ENCODE data around the gene SARM1. TPM values are rescaled to one million over a fixed set of nuclear protein-coding genes. Genes with fewer than 3 reads are reported as not detected.

The SARM1 gene
- polyA plus RNA-seq, 3 donors: 3.7 to 13.1 (median 9.8) TPM

DNA sequence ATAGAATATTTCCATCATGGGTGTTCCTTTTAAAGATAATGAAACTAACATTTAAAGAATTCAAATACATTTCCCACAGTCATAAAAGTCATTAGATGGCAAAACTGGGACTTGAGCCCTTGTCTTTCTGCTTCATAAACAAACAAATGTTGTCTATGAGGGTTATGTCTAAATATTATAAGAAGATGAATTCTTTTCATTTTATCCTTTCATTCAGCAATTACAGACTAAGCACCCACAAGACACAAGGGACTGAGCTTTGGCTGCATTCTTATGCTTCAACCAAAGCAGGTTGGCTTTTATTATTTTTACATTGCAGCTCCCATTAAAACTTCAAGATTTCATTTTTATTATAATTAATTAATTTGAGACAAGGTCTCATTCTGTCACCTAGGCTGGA, 14.9 kb downstream of the SARM1 start:
- no peak overlapping the region for H3K27ac ChIP-seq (ENCODE audit: low read depth, low read length)

DNA sequence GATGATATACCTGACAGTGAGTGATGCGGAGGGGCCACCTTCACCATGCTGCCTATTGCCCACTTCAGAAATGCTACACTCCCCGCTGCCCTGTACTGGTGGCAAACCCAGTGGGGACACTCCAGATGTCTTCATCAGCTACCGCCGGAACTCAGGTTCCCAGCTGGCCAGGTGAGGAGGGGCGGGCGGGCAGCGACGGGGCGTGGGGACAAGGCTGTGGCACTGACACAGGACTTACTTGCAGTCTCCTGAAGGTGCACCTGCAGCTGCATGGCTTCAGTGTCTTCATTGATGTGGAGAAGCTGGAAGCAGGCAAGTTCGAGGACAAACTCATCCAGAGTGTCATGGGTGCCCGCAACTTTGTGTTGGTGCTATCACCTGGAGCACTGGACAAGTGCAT, 16.6 kb downstream of the SARM1 start:
- 94 to 96% (median 95%) methylated on average over 11 of the region's 11 CpGs for WGBS, 3 donors
- H3K27ac ChIP-seq (ENCODE audit: low read depth, low read length): no peak overlapping the region

DNA sequence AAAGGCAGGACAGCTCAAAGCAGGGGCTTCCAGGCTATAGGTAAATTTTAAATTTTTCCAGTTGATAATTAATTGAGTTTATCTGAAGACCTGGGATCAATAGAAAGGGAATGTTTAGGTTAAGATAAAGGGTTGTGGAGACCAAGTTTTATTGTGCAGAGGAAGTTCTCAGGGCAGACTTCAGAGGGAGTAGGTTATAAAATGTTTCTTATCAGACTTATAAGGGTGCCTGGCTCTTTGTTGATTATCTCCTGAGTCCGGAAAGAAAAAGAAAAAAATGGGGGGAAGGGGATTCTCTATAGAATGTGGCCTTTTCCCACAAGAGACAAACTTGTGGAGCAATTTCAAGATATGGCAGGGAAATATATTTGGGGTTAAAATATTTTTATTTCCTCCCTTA, 18.6 kb downstream of the SARM1 start:
- 82 to 88% (median 85%) methylated on average over 1 of the region's 1 CpG for WGBS, 3 donors
- H3K27ac ChIP-seq (ENCODE audit: low read depth, low read length): no peak overlapping the region

DNA sequence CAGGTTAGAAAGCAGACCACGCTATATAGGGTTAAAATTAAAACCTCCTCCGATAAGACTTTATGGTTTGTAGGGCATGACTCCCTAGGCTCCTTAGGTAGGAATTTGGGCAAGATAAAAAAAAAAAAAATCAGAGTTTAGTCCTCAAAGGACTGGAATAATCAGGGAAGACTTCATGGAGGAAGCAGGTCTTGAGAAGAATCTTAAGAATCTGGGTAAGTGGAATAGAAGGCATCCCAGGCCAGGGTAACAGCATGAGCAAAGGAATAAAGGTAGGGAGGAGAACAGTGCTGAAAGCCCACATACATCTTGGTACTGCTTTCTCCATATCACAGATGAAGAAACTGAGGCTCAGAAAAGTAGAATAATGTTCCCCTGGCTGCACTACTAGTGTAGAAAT, 19.1 kb downstream of the SARM1 start:
- H3K27ac ChIP-seq (ENCODE audit: low read depth, low read length): no peak overlapping the region
- WGBS, 3 donors: 97% methylated on average over 2 of the region's 2 CpGs

DNA sequence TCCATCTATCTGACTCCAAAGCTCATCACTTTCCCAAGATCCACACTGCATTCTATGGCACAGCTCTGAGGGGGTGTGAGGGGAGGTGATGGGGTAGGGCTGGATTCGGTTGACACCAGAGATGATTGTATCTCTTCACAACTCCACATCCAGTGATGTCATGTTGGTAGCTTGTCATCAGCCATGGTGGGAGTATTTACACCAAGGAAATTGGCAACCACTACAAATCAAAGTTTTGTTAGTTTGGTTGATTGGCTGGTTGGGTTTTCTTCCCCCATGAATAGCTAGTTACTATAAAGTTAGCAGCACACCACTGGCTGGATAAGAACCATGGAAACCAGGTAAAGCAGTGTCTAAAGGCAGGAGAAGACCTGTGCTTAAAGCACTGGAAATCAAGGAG, 19.5 kb downstream of the SARM1 start:
- H3K27ac ChIP-seq (ENCODE audit: low read depth, low read length): no peak overlapping the region
- WGBS, 3 donors: 92 to 100% (median 94%) methylated on average over 1 of the region's 1 CpG

DNA sequence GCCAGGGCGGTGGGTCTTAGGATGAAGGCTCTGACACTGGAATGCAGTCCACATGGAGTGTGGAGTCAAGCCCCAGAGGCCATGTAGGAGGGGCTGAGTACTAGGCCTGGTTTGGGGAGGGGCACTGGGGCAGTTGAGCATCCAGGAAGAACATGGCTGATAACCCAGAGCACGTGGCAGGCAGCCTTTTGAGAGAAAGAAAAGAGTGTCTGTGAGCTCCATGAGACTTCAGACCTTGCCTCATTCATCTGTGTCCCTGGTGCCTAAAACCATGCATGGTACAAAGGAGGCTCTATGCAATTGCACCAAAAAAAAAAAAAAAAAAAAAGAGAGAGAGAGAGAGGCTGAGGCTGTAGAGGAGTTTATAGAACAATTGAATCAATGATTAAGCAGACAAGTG, 19.9 kb downstream of the SARM1 start:
- H3K27ac ChIP-seq (ENCODE audit: low read depth, low read length): no peak overlapping the region
- 73 to 77% (median 75%) methylated on average over 2 of the region's 2 CpGs for WGBS, 3 donors

DNA sequence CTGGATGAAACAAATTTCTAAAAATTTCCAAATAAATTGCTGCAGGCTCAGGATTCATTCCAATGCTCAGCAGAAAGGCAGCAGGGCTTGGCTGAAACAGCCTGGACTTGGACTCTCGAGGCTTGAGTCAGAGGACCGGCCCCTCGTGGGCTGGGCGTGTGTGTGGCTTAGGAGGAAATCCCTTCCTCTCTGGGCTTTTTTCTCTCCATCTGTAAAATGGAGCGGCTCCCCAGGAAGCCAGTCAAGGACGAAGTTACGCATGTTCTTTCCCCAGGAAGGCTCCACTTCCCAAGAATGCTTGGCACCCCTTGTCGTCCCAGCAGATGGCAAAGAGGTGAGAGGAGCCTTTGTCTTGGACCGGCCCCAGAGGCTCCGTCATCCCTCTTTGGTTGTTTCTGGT, 21.0 kb downstream of the SARM1 start:
- H3K27ac ChIP-seq (ENCODE audit: low read depth, low read length): no peak overlapping the region
- 63 to 85% (median 72%) methylated on average over 10 of the region's 10 CpGs for WGBS, 3 donors

DNA sequence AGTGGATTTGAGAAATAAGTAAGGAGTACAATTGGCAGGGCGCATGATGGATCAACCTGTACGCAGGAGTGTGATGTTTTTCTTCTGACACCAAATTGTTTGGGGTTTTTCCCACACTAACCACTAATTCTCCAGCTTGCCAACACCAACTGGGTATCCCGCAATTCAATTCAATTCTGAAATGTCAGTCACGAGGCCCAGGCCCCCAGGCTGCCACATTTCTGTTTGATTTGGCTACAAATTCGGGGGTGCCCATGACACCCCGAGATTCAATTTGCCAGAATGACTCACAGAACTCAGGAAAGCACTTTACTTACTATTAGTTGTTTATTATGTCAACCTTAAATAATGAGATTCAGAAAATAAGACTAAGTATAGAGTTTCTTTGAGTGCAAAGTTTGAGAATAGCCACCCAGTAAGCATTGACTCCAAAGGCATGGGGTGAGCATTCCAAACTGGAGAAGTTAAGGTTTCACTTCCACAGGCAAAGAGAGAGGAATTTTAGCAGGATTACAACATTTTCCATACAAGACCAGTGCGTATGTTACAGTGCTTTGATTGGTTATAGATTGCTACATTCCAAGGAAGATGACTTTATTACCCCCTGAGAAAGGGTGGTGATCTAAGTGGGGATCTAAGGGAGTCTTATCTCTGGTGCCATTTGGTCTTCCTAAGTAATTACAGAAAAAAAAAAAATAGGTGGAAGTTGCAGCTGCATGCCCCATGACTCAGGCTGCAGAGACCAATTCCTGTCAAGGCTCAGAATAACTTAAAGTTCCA, 23.0 kb downstream of the SARM1 start:
- no peak overlapping the region for H3K27ac ChIP-seq (ENCODE audit: low read depth, low read length)
- WGBS, 3 donors: 80 to 86% (median 82%) methylated on average over 7 of the region's 7 CpGs

DNA sequence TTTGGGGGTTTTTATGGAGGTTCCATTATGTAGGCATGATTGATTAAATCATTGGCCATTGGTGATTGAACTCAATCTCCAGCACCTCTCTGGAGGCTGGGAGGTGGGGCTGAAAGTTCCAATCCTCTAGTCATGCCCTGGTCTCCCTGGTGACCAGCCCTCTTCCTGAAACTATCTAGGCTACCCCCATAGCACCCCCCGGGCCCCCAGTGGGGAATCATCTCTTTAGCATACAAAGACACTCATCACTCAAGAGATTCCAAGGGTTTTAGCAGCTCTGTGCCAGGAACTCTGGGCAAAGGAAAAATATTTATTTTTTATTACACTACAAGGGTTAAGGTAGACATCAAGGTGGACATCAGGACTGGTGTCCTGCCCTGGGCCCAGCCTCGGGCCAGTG, 23.9 kb downstream of the SARM1 start:
- no peak overlapping the region for H3K27ac ChIP-seq (ENCODE audit: low read depth, low read length)
- 50 to 75% (median 66%) methylated on average over 2 of the region's 2 CpGs for WGBS, 3 donors

DNA sequence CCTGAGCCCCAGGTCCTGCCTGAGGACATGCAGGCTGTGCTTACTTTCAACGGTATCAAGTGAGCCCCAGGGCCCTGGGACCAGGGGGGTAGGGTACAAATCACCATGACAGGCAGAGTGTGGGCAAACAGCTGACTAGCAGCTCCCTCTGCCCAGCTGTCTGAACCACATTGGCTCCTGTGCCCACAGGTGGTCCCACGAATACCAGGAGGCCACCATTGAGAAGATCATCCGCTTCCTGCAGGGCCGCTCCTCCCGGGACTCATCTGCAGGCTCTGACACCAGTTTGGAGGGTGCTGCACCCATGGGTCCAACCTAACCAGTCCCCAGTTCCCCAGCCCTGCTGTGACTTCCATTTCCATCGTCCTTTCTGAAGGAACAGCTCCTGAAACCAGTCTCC, 24.5 kb downstream of the SARM1 start:
- H3K27ac ChIP-seq (ENCODE audit: low read depth, low read length): no peak overlapping the region
- 86 to 92% (median 91%) methylated on average over 6 of the region's 6 CpGs for WGBS, 3 donors

DNA sequence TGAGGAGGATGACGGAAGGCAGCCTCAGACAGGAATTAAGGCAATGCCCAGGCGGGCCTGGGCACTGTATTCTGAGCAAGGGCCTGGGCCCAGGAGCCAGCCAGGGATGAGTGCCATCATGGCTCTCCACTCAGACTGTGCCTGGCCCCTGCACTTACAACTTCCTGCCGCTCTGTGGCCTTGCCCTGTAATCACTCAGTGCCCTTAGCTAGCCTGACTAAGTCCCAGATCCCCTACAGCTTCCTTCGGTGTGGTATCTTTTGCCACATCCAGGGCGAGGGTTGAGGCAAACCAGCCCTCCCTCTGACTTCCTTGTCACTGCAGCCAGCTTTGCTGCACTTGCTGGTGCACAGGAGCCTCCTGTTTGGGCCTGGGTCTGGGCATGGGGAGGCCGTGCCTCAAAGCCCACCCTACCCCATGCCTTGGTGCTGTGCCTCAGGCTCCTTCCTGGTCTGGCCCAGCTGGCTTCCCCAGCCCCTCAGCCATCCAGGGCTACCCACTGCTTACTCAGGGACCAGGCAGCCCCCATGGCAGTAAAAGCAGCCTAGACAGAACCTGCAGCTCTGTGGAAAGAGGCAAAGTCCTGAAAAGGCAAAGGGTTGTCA, 25.2 kb downstream of the SARM1 start:
- 64 to 75% (median 71%) methylated on average over 6 of the region's 6 CpGs for WGBS, 3 donors
- H3K27ac ChIP-seq (ENCODE audit: low read depth, low read length): no peak overlapping the region

DNA sequence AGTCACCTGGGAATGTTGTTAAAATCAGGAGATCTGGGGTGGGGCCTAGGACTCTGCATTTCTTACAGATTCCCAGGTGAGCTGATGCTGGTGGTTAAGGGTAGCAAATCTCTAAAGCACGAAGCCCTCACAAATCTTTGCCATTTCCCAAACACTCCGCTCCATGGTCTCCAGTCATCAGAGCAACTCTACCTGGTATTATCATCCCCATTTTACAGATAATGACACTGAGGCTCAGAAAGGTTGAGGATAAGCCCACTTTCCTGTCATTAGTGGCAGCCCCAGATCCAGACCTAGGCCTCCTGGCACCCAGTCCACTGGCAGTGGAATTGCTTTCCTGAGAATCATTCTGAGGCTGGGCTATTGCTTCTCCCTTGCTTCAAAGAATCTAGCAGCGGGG, 25.8 kb downstream of the SARM1 start:
- no peak overlapping the region for H3K27ac ChIP-seq (ENCODE audit: low read depth, low read length)
- WGBS, 3 donors: 94 to 96% (median 95%) methylated on average over 3 of the region's 3 CpGs

DNA sequence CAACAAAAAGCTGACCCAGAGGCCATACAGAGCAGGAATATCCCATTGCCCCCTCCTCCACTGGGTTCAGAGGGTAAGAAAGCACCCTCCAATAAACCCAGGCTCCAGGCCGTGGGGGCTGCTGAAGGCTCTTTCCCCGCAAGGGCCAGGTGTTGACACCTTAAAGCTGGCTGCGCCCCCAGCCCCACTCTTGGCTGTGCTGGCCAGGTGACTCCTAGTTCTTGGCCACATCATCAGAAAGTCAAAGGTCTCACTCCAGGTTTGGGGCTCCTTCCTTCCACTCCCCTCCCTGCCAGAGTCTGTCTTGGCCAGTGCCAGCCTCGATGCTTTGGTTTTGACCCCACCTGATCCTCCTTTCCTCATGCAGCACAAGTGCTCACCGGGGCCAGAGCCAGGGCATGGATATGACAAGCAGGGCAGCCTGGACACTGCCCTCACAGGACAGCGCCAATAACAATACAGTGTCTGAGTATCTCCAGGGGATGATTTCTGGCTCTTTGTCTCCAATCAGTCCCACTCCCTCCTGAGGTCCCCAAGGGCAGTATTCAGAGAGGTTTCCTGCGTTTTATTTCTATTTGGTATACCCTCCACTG, 26.3 kb downstream of the SARM1 start:
- no peak overlapping the region for H3K27ac ChIP-seq (ENCODE audit: low read depth, low read length)
- WGBS, 3 donors: 75 to 80% (median 78%) methylated on average over 7 of the region's 7 CpGs

DNA sequence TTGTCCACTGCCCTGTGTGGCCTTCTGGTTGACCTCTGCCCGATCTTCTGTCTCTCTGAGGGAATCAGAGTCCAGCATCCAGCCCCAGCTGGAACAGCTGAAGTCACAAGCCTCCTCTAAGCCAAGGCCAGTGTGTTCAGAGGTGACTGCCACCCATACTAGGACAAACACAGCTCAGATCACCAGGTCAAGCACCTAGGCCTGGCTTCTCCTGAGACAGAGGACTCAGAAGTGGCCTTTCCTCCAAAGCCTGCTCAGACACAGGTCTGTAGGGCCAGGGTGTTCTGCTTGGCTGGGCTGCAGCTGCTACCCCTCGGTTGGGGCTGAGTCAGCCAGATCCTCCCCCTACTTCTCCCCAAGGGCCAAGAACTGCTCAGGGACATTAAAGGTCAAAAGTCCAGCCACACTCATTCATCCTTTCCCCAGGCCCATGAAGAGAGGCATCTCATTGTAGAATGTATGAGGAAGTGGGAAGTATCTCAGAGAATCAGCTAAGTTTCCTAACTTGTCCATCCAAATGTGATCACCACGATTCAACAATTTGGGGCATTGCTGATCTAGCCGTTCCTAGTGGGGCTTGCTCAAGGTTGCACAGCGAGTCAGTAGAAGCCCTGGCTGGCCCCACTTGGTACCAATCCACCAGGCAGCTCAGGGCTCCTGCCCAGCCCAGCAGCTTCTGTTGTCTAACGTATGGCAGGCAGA, 26.9 kb downstream of the SARM1 start:
- H3K27ac ChIP-seq (ENCODE audit: low read depth, low read length): no peak overlapping the region
- WGBS, 3 donors: 56 to 65% (median 60%) methylated on average over 6 of the region's 6 CpGs

DNA sequence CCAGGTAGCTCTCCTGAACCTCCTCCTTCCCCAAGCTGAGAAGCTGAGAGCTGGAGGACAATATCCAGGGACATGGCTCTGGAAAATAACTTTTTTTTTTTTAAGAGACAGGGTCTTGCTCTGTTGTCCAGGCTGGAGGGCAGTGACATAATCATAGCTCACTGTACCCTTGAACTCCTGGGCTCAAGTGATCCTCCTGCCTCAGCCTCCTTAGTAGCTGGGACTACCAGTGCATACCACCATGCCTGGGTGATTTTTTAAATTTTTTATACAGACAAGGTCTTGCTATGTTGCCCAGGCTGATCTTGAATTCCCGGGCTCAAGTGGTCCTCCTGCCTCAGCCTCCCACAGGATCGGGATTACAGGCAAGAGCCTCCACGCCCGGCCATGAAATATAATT, 28.3 kb downstream of the SARM1 start:
- no peak overlapping the region for H3K27ac ChIP-seq (ENCODE audit: low read depth, low read length)
- WGBS, 3 donors: 91 to 97% (median 96%) methylated on average over 4 of the region's 4 CpGs

DNA sequence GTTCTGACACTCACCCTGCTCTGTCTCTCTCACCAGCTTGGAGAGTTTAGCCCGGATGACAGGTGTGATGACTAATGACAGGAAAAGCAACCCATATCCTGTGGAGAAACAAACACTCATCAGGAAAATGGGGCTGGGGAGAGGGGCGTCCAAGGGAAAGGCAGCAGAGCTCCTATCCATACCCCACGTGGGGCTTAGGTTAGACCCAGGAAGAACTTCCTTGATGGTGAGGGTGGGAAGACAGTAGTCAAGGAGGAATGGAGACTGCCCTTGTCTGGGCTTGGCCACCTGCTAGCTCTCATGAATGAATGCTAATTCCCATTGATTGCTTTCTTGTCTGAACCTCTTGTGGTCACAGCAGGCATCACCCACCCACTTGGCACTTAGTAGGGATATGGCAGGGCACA, 30.7 kb downstream of the SARM1 start:
- WGBS, 3 donors: 36 to 44% (median 36%) methylated on average over 3 of the region's 3 CpGs
- H3K27ac ChIP-seq (ENCODE audit: low read depth, low read length): no peak overlapping the region

DNA sequence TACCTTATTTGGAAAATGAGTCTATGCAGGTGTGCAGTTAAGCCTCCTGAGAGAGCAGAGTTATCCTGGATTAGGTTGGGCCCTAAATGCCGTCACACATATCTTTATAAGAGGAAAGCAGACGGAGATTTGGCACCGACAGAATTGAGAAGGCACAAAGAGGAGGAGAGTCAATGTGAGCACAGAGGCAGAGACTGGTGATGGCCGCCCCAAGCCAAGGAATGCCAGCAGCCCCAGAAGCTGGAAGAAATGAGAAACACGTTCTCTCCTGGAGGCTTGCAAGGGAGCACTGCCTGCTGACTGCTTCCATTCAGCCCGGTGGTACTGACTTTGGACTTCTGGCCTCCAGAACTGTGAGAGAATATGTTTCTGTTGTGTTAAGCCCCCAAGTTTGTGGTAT, 31.4 kb downstream of the SARM1 start:
- H3K27ac ChIP-seq (ENCODE audit: low read depth, low read length): no peak overlapping the region
- 90 to 93% (median 93%) methylated on average over 6 of the region's 6 CpGs for WGBS, 3 donors

DNA sequence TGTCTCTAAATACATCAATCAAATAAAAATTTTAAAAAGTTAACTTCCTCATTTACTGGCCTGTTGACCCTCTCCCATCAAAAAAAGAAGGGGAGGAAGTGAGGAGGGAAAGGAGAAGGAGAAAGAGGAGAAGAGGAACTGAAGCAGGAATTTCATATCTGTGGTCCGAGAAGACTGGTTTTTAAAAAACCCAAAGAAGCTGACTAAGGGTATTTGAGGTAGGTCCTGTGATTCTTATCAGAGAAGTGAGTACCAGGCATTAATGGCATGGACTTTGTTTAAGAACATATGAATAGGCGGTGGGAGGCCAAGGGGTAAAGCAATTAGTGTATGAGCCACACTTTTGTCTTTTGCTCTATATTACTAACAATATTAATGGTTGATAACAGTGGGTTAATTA, 32.5 kb downstream of the SARM1 start:
- H3K27ac ChIP-seq (ENCODE audit: low read depth, low read length): no peak overlapping the region
- 65 to 86% (median 73%) methylated on average over 2 of the region's 2 CpGs for WGBS, 3 donors

DNA sequence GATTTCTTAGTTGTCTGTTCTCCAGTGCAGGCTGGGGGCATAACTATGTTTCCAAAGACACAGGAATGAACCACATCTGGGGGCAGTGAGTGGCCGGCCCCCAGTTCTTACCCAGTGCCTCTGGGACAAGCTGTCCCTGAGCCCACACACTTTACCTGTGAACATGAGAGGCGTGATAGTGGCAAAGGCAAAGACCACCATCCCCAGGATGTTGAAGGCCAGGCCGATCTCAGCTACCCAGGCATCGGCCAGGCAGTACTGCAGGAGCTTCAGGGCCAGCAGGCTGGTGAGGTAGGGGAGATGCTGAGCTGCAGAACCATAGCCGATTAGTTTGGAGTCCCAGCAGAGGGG, 32.9 kb downstream of the SARM1 start:
- WGBS, 3 donors: 82 to 94% (median 94%) methylated on average over 5 of the region's 5 CpGs
- H3K27ac ChIP-seq (ENCODE audit: low read depth, low read length): peak overlapping the region; percentile 18
